Right cardiac atrium (tissue), 5 donors: Measurements from ENCODE around the gene SRI. TPM values are rescaled to one million over a fixed set of nuclear protein-coding genes. Genes with fewer than 3 reads are reported as not detected.
A peak's percentile ranks its signal among the peaks of the same experiment; 100 is the strongest.

Experiments
- ATAC-seq, 2 donors: fragments of 200-7000 bp; cut with Tn5 transposase; one replicate each; pipeline versions ENCODE4 v1.8.0 to v1.9.1; 2020; ENCODE audit warnings: moderate library complexity in 2 of 2, mild to moderate bottlenecking in 1 of 2
- DNase-seq, 3 donors: peaks; one replicate each; pipeline ENCODE4 v3.0.0-alpha.2; 2020
- H3K27ac ChIP-seq: one replicate; pipeline ENCODE4 v1.5.1; 2013; ENCODE audit warnings: mild to moderate bottlenecking, low read length, control low read depth, moderate library complexity
- H3K27me3 ChIP-seq: one replicate; pipeline ENCODE4 v1.6.1; 2013; ENCODE audit not compliant: control insufficient read depth, insufficient read depth
- H3K4me1 ChIP-seq: one replicate; pipeline ENCODE4 v1.6.1; 2013; ENCODE audit warnings: low read length; ENCODE audit not compliant: control insufficient read depth, insufficient read depth
- H3K4me3 ChIP-seq: one replicate; pipeline ENCODE4 v1.5.1; 2013; ENCODE audit warnings: low read length, control low read depth
- H3K9me3 ChIP-seq: one replicate; pipeline ENCODE4 v1.6.1; 2013; ENCODE audit warnings: low read length; ENCODE audit not compliant: control insufficient read depth
- WGBS: extraction: QIAGEN DNeasy Blood & Tissue Kit; methylation state at CpG from one replicate; pipeline ENCODE4 v1.1.7; 2013; 5-methylcytosine and 5-hydroxymethylcytosine counted together
- intact Hi-C, 4 donors: fragments of 100-400 bp; cut with DNase I; formaldehyde crosslinking; loops; one replicate each; pipeline versions ENCODE4 v1.11.0 to v1.14.0; 2022 to 2023
- polyA plus RNA-seq: library from polyadenylated mRNA; stranded (reverse); fragments of 200-250 nt; gene quantifications from one replicate; pipeline ENCODE4 v1.2.3, GENCODE V29; 2013
- total RNA-seq, 4 donors: library from RNA; stranded (reverse); fragmentation: NEBNext Ultra II Directional; extraction: Animal tissue kit (Norgen Biotek cat#: 25700); gene quantifications; one replicate each; pipeline ENCODE4 v1.2.1, GENCODE V29; 2021
- donor health status: healthy with polysubstance abuse.
- donor health status: DM: no; HTN: yes; CAD: no.
- donor health status: DM: no; HTN: no; CAD: no.
- donor health status: DM: no; HTN: yes; CAD: no; lungs with severe emphysema.
- donor health status: DM: yes; HTN: yes; CAD: no.

The SRI gene
- total and polyA plus RNA-seq, 5 donors = 62.1 to 103 (median 84.3) TPM

GRCh38 chr7:88205179-88205578, 14.7 kb downstream of the SRI start:
- ATAC-seq = no peak
- no peaks in the 10 kb centered on the region for H3K9me3 ChIP-seq
- peaks cover 1% of the 10 kb centered on the region for H3K4me1 ChIP-seq
- H3K27me3 ChIP-seq = no peaks in the 10 kb centered on the region
- no peak overlapping the region for H3K27ac ChIP-seq
- intact Hi-C loops = no loop called here
- no peak for DNase-seq
- H3K4me3 ChIP-seq = no peak overlapping the region

- WGBS = 97% methylated on average over 3 of the region's 3 CpGs
- intact Hi-C loops = no loop called here
These were observed 15.2 kb downstream of the SRI start for GRCh38 chr7:88204525-88205110.

GRCh38 chr7:88203401-88203800, 16.4 kb downstream of the SRI start:
- WGBS = 98% methylated on average over 4 of the region's 4 CpGs
- H3K4me3 ChIP-seq = no peak overlapping the region
- intact Hi-C loops = no loop called here
- DNase-seq (no peak), ATAC-seq (no peak)
- H3K9me3 ChIP-seq = no peaks in the 10 kb centered on the region
- H3K27me3 ChIP-seq = no peaks in the 10 kb centered on the region
- H3K27ac ChIP-seq = no peak overlapping the region
- H3K4me1 ChIP-seq = peaks cover 1% of the 10 kb centered on the region

More at GRCh38 chr7:88204525-88205110, 15.2 kb downstream of the SRI start:
- DNase-seq = no peak
- Histone ChIP-seq H3K4me3 (no peak overlapping the region), H3K27me3 (no peaks in the 10 kb centered on the region), H3K27ac (no peak overlapping the region), H3K9me3 (no peaks in the 10 kb centered on the region), H3K4me1 (peaks cover 1% of the 10 kb centered on the region)
- ATAC-seq = no peak

GRCh38 chr7:88202799-88203198, 17.0 kb downstream of the SRI start:
- intact Hi-C loops = no loop called here
- no peak overlapping the region for H3K4me3 ChIP-seq
- WGBS = 83% methylated on average over 3 of the region's 3 CpGs
- H3K27ac ChIP-seq = no peak overlapping the region
- ATAC-seq = no peak
- H3K4me1 ChIP-seq = peaks cover 1% of the 10 kb centered on the region
- no peaks in the 10 kb centered on the region for H3K27me3 ChIP-seq
- no peak for DNase-seq
- H3K9me3 ChIP-seq = no peaks in the 10 kb centered on the region

- DNase-seq (no peak), ATAC-seq (no peak)
- intact Hi-C loops = no loop called here
- Histone ChIP-seq H3K4me1 (peaks cover 1% of the 10 kb centered on the region), H3K27me3 (no peaks in the 10 kb centered on the region), H3K4me3 (no peak overlapping the region), H3K9me3 (no peaks in the 10 kb centered on the region), H3K27ac (no peak overlapping the region)
- WGBS = 71% methylated on average over 5 of the region's 5 CpGs
These were observed 17.6 kb downstream of the SRI start for GRCh38 chr7:88202278-88202677.

- ATAC-seq (no peak), DNase-seq (no peak)
- Histone ChIP-seq H3K27me3 (no peaks in the 10 kb centered on the region), H3K27ac (no peak overlapping the region), H3K4me3 (no peak overlapping the region), H3K9me3 (no peaks in the 10 kb centered on the region), H3K4me1 (peaks cover 1% of the 10 kb centered on the region)
- intact Hi-C loops = no loop called here
These were observed 18.5 kb downstream of the SRI start for GRCh38 chr7:88201305-88201704.

GRCh38 chr7:88200789-88201188, 19.0 kb downstream of the SRI start:
- Histone ChIP-seq H3K9me3 (no peaks in the 10 kb centered on the region), H3K4me3 (no peak overlapping the region), H3K27me3 (no peaks in the 10 kb centered on the region), H3K4me1 (peaks cover 1% of the 10 kb centered on the region), H3K27ac (no peak overlapping the region)
- intact Hi-C loops = no loop called here
- 61% methylated on average over 4 of the region's 4 CpGs for WGBS
- ATAC-seq (no peak), DNase-seq (no peak)

- H3K27me3 ChIP-seq = no peaks in the 10 kb centered on the region
- H3K27ac ChIP-seq = no peak overlapping the region
- WGBS = 82% methylated on average over 3 of the region's 3 CpGs
- intact Hi-C loops = no loop called here
- H3K4me1 ChIP-seq = peaks cover 1% of the 10 kb centered on the region
- no peak for DNase-seq
- ATAC-seq = no peak
- H3K4me3 ChIP-seq = no peak overlapping the region
- H3K9me3 ChIP-seq = no peaks in the 10 kb centered on the region
These were observed 19.6 kb downstream of the SRI start for GRCh38 chr7:88200261-88200660.

GRCh38 chr7:88191911-88192310, 27.9 kb downstream of the SRI start:
- DNase-seq = no peak
- 83% methylated on average over 3 of the region's 3 CpGs for WGBS
- intact Hi-C loops = no loop called here
- Histone ChIP-seq H3K9me3 (no peaks in the 10 kb centered on the region), H3K4me1 (no peaks in the 10 kb centered on the region), H3K27me3 (no peaks in the 10 kb centered on the region), H3K27ac (no peak overlapping the region), H3K4me3 (no peak overlapping the region)
- ATAC-seq = no peak

- no peaks in the 10 kb centered on the region for H3K4me1 ChIP-seq
- no peak overlapping the region for H3K4me3 ChIP-seq
- intact Hi-C loops = no loop called here
- H3K27ac ChIP-seq = no peak overlapping the region
- ATAC-seq (no peak), DNase-seq (no peak)
- no peaks in the 10 kb centered on the region for H3K27me3 ChIP-seq
- no peaks in the 10 kb centered on the region for H3K9me3 ChIP-seq
These were observed 34.2 kb downstream of the SRI start for GRCh38 chr7:88185650-88186049.

GRCh38 chr7:88184848-88185304, 35.0 kb downstream of the SRI start:
- Histone ChIP-seq H3K4me3 (no peak overlapping the region), H3K27me3 (no peaks in the 10 kb centered on the region), H3K4me1 (no peaks in the 10 kb centered on the region), H3K9me3 (no peaks in the 10 kb centered on the region), H3K27ac (no peak overlapping the region)
- 85% methylated on average over 5 of the region's 5 CpGs for WGBS
- intact Hi-C loops = no loop called here
- DNase-seq (peak in 2 of 3 donors; percentile 20 to 38), ATAC-seq (peak in 1 of 2 donors; percentile 22)

- DNase-seq (no peak), ATAC-seq (no peak)
- Histone ChIP-seq H3K4me1 (no peaks in the 10 kb centered on the region), H3K4me3 (no peak overlapping the region), H3K27me3 (no peaks in the 10 kb centered on the region), H3K9me3 (no peaks in the 10 kb centered on the region), H3K27ac (no peak overlapping the region)
- intact Hi-C loops = no loop called here
- 95% methylated on average over 1 of the region's 1 CpG for WGBS
These were observed 36.8 kb downstream of the SRI start for GRCh38 chr7:88183051-88183450.
